Measurements from ENCODE around the gene NXPE3. TPM values are rescaled to one million over a fixed set of nuclear protein-coding genes. Genes with fewer than 3 reads are reported as not detected.

Gene NXPE3
- total and polyA plus RNA-seq, 9 of the 15 experiments (the other 6 are each of a cell fraction or from before 2014, with no cell fraction given), result 0.25 to 2.5 (median 0.95) TPM

DNA sequence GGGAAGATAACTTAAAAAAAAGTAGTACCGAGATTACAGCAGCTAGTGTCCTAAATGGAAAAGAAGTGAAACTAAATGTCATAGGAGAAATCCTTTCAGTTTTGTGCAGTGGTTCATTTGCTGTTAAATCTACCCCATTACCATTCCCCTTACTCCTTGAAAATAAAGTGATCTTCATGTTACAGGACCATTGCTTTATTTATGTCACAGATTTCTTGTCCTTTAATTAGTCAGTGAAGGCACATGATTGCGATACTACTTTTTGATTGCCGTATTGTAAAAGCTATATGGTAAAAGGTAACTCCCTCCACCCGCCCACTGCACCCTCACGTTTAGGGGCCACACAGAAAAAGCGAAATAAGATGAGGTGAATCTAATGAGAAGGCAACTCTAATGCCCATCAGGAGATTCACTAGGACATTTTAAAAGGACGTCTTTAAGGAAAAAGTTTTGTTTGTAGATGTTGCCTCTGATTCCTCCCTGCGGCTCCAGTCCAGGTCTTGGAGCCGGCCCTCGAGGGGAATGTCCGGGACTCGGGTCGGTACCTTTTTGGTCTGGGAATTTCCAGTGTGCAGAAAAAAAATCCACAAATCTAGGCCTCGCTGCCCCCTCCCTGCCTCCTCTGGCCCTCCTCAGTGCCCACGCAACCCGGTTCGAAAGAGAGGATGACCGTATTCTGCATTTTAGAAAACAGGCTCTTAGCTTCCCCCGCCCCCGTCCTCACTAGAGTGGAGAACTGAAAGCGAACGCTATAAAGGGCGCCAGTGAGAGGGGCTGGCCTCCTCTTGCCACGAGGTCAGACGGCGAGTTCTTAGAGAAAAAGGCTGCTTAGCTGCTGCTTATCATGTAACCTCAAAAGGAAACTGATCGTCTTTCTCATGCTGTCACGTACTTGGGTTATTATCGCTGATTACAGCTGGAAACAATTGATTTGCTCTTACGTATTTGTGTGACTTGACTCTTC, 48.5 kb downstream of the NXPE3 start (continued):
- TF ChIP-seq MTA1 (IDR thresholded peaks at IDR 0.05; ENCODE audit: borderline replicate concordance) (no peak), MBD2 (IDR thresholded peaks at IDR 0.05; ENCODE audit: borderline replicate concordance, low read depth) (no peak), CCNT2 (IDR thresholded peaks at IDR 0.05; ENCODE audit: borderline replicate concordance, extremely low read depth, insufficient read length, low read depth, low read length) (no peak), NFIC (IDR thresholded peaks at IDR 0.05) (peak; percentile 10; the same call in 1 of the 2 replicates), ZNF253 (CRISPR knock-in tag; conservative IDR thresholded peaks at IDR 0.05) (no peak), NEUROD1 (IDR thresholded peaks at IDR 0.05; ENCODE audit: borderline replicate concordance, low read depth, low read length, partially characterized antibody) (peak; percentile 65), HEY1 (CRISPR knock-in tag; IDR thresholded peaks at IDR 0.05; ENCODE audit: borderline replicate concordance) (no peak), ZFX (CRISPR knock-in tag; IDR thresholded peaks at IDR 0.05) (peak; percentile 49), NCOR1 (IDR thresholded peaks at IDR 0.05) (peak; percentile 37; the same call in 1 of the 2 replicates), ZNF175 (CRISPR knock-in tag; IDR thresholded peaks at IDR 0.05; ENCODE audit: low read depth) (0 out of 2 replicates have a peak, but pooled peaks have one; percentile 2), ZKSCAN8 (CRISPR knock-in tag; IDR thresholded peaks at IDR 0.05) (no peak), TAL1 (IDR thresholded peaks at IDR 0.05) (peak; percentile 45; the same call in 1 of the 2 replicates), GABPB1 (CRISPR knock-in tag; IDR thresholded peaks at IDR 0.05) (no peak), RBBP5 (IDR thresholded peaks at IDR 0.05; ENCODE audit: borderline replicate concordance, insufficient read depth, low read length, poor library complexity, severe bottlenecking) (peak; percentile 26), TCF7 (IDR thresholded peaks at IDR 0.05; ENCODE audit: borderline replicate concordance) (0 out of 2 replicates have a peak, but pooled peaks have one; percentile 31), KDM5B (IDR thresholded peaks at IDR 0.05; ENCODE audit: insufficient replicate concordance, low read depth, low read length) (peak; percentile 28), CBFA2T3 (IDR thresholded peaks at IDR 0.05) (peak; percentile 73), SIX5 (IDR thresholded peaks at IDR 0.05; ENCODE audit: borderline replicate concordance in 1 of 2, insufficient read depth in 1 of 2, low read depth in 1 of 2, low read length in 2 of 2) (no peak)
- TF ChIP-seq, protein P1, sequence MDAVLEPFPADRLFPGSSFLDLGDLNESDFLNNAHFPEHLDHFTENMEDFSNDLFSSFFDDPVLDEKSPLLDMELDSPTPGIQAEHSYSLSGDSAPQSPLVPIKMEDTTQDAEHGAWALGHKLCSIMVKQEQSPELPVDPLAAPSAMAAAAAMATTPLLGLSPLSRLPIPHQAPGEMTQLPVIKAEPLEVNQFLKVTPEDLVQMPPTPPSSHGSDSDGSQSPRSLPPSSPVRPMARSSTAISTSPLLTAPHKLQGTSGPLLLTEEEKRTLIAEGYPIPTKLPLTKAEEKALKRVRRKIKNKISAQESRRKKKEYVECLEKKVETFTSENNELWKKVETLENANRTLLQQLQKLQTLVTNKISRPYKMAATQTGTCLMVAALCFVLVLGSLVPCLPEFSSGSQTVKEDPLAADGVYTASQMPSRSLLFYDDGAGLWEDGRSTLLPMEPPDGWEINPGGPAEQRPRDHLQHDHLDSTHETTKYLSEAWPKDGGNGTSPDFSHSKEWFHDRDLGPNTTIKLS (IDR thresholded peaks at IDR 0.05; ENCODE audit: borderline replicate concordance, low read depth), result 0 out of 2 replicates have a peak, but pooled peaks have one; percentile 64
- TF ChIP-seq, protein P2, sequence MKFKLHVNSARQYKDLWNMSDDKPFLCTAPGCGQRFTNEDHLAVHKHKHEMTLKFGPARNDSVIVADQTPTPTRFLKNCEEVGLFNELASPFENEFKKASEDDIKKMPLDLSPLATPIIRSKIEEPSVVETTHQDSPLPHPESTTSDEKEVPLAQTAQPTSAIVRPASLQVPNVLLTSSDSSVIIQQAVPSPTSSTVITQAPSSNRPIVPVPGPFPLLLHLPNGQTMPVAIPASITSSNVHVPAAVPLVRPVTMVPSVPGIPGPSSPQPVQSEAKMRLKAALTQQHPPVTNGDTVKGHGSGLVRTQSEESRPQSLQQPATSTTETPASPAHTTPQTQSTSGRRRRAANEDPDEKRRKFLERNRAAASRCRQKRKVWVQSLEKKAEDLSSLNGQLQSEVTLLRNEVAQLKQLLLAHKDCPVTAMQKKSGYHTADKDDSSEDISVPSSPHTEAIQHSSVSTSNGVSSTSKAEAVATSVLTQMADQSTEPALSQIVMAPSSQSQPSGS (CRISPR knock-in tag; IDR thresholded peaks at IDR 0.05), result no peak
- TF ChIP-seq, protein P3, sequence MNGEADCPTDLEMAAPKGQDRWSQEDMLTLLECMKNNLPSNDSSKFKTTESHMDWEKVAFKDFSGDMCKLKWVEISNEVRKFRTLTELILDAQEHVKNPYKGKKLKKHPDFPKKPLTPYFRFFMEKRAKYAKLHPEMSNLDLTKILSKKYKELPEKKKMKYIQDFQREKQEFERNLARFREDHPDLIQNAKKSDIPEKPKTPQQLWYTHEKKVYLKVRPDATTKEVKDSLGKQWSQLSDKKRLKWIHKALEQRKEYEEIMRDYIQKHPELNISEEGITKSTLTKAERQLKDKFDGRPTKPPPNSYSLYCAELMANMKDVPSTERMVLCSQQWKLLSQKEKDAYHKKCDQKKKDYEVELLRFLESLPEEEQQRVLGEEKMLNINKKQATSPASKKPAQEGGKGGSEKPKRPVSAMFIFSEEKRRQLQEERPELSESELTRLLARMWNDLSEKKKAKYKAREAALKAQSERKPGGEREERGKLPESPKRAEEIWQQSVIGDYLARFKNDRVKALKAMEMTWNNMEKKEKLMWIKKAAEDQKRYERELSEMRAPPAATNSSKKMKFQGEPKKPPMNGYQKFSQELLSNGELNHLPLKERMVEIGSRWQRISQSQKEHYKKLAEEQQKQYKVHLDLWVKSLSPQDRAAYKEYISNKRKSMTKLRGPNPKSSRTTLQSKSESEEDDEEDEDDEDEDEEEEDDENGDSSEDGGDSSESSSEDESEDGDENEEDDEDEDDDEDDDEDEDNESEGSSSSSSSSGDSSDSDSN (IDR thresholded peaks at IDR 0.05; ENCODE audit: borderline replicate concordance in 1 of 2, low read depth in 2 of 2, low read length in 2 of 2), result 0 out of 4 replicates have a peak, but pooled peaks of 1 of the 2 experiments have one; percentile 20

All from K562 (cell line).